Medulla oblongata (tissue), 1 donor: ENCODE results near the gene SLC35C1.

Experiments
- DNase-seq: peaks from one replicate; pipeline ENCODE4 v3.0.0-alpha.2; 2015; ENCODE audit errors: extremely low spot score

The SLC35C1 gene

DNA sequence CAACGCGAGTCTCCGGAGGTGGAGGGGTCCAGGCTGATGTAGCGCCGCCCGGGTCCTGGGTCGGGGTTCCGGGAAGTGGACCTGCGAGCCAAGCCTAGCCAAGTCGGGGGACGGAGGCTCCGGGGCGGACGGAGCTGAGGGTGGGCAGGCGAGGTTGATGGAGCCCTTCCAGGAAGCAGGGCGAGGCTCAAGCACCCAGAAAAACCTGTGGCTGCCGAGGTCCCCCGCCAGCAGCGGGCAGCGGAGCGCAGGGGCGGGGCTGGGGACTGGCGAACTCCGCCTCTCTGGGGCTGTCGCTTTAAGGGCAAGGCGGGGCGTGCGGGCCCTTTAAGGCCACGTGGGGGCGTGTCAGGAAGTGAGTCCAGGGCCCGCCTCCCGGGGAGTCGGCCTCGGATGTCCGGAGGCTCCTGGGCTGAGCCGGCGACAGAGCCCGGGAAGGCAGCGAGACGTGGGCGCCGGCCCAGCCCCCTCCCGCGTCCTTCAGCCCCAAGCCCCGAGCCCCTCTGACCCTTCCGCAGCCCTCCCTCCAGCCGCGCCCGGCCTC is at the start of gene SLC35C1:
Gene SLC35C1 (plus strand): TSS at position 389 of the 544 bp plus-strand sequence. CDS start 653 bp downstream, outside the sequence.
- DNase-seq = peak; percentile 98

- no peak for DNase-seq
Measured at GRCh38 chr11:45755281-45755859, 49.6 kb upstream of the SLC35C1 start.

DNA sequence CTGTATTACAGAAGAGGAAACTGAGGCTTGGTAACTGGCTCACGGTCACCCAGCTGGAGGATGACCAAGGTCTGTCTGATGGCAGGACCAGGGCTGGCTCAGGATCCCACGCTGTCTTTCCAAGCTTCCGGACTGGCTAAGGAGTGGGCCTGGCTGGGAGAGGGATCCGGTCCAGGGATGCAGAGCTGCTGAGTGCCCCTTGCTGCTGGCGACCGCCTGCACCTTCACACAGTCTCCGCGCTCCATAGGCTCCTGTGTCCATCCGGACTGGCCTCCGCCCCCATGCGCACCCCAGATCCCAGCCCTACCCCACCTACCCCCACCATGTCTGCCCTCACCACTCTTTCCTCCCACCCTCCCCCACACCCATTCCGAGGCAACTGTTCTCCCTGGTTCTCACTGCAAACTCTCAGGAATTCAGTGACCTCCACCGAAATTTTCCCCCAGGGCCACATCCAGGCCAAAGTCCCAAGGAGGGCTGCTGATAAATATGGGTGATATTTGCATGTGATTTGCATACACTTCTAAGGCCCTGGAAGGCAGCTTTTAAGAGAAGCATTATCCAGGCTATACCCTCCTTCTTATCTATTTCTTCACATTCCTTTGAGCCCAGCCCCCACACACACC is 48.5 kb upstream of the SLC35C1 start:
- no peak for DNase-seq

- DNase-seq = no peak
Measured at GRCh38 chr11:45757672-45758071, 47.3 kb upstream of the SLC35C1 start.

GRCh38 chr11:45761659-45762058 is 43.3 kb upstream of the SLC35C1 start:
- DNase-seq = no peak

DNA sequence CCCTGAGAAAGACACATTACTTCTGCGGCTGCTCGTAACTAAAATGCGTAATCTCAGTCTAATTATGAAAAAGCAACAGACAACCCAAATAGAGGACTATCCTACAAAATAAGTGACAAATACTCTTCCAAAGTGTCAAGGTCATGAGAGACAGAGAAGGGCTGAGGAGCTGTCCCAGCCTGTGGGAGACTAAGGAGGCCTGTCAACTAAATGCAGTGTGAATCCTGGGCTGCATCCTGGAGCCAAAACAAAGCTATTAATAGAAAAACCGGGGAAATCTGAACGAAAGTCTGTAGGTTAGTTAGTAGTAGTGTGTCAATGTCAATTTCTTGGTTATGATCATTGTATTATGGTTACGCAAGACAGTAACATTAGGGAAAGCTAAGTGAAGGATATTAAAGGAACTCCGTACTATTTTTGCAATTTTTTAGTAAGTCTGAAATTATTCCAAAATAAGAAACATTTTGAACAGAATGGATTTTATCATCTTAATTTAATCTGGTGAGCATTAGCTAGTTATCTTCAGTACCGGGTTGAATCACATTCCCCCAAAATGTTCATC is 39.8 kb upstream of the SLC35C1 start:
- no peak for DNase-seq

- no peak for DNase-seq
Measured at GRCh38 chr11:45765836-45766235, 39.1 kb upstream of the SLC35C1 start.

DNA sequence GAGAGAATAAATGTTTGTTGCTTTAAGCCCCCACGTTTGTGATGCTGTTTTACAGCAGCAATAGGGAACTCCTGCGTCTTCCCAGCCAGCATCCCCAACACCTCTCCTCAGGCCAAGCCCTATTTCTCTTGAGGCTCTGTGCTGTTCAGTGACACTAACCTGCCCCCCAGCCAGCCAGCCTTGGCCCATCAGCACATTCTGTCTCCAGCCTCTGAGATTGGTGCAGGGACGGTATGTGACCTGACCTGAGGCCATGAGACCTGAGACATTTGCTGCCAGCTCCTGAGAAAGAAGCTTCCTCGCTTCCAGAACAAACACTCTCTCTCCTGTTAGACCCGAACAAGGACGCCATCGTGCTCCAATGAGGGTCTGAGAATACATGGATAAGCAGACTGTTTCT is 38.5 kb upstream of the SLC35C1 start:
- no peak for DNase-seq

DNA sequence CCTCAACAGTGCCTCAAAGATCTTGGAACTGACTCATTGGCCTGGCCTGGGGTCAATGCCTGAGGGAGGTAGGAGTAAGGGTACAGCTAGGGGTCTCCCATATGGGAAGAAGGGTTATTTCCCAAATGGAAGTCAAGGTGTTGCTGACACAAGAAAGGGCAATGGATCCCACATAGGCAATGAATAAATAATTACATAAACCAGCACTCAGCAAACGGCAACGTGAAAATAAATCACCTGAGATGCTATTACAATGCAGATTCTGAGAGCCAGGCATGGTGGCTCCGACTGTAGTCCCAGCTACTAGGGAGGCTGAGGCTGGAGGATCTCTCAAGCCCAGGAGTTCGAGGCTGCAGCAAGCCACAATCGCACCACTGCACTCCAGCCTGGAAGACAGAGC is 36.5 kb upstream of the SLC35C1 start:
- no peak for DNase-seq

GRCh38 chr11:45769960-45770359 is 35.0 kb upstream of the SLC35C1 start:
- no peak for DNase-seq

DNA sequence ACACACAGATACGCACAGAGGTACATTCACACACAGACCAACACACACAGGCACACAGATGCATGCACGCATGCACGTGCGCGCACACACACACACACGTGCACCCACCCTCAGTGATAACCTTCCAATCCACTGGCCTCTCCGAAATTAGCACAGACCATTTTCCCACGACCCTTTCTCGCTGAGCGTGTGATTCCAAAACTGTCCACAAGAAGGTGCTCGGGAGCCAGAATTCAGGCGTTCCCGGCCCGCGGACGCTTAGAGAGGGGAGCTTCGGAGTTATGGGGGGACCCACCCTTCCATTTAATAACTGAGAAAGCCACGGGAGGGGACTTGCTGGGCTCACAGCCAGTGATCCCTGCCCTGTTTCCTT is 33.8 kb upstream of the SLC35C1 start:
- DNase-seq = peak; percentile 75

DNA sequence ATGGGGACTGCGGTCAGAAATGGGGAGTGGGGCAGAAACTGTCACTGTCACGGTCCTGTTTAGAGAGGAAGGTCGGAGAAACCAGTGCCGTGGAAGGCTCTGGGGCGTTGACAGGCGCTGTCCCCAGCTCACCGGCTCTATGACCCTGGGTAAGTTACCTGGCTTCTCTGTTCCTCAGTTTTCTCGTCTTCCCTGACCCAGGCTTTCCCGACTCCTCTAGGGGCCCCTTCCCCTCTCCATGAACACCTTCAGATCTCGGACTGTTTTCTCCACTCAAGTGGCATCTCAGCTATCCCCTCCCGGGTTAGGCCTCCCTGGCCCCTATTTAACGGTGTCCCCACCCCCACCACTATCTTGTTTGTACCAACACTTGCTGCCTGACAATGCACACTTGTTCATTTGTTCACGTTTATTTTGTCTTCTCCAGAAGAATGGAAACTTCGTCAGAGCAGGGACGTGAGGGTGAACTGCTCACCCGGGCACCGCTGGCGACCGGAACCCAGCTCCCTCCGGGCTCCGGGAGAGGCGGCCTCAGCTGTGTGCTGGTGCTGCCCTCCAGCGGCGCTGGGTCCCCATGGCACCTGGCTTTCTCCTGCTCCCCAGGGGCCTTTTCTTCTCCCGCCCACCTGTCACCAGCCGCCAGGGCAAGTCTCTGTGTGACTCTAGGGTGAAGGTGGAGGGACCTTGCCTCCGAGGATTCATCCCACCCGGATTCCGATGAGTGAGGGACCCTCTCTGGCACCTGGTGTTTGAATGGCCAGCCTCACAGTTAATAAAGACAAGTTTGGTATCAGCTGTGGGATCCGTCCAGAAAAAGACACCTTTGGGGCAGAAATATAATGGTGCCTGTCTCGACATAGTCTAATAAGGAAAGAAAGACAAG is 33.1 kb upstream of the SLC35C1 start:
- peak; percentile 85 for DNase-seq

- no peak for DNase-seq
Measured at GRCh38 chr11:45772449-45772774, 32.5 kb upstream of the SLC35C1 start.

GRCh38 chr11:45772986-45773785 is 31.8 kb upstream of the SLC35C1 start:
- DNase-seq = no peak

DNA sequence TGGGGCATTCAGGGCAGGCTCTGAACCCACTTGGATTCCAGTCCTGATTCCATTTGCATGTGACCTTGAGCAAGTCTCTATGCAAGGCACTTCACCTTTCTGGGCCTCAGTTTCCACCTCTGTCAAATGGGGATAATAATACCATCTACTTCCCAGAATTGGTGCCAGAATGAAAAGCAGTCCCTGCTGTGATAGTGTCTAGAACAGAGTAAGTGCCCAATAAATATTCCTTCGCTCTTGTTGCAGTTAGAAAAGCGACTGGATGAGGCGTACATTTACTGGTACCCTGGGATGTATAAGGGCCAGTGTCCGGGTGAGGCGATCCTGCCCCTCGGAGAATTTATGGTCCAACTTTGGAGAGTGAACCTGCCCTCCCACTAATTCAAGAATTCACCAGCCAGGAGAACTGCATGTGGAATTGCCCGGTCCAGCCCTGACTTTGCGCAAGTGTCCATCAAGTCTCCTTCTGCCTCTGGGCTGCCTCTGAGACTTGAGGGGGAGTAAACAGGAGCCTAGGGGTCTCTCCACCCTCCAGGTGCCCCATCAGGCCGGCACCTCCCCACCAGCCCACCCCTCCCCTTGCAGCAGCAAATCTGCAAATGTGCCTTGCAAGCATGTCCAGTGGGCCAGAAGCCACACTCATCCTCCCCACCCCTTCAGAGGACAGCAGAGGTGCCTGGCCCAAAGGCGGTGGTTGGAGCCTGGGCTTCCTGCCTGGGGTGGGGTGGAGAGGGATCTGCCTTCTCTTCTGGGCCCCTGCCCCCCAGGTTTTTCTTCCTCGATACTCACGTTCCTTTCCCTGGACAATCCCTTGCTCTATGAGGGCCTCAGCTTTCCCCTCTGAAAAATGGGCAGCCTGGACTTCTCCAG is 30.9 kb upstream of the SLC35C1 start:
- no peak for DNase-seq

DNA sequence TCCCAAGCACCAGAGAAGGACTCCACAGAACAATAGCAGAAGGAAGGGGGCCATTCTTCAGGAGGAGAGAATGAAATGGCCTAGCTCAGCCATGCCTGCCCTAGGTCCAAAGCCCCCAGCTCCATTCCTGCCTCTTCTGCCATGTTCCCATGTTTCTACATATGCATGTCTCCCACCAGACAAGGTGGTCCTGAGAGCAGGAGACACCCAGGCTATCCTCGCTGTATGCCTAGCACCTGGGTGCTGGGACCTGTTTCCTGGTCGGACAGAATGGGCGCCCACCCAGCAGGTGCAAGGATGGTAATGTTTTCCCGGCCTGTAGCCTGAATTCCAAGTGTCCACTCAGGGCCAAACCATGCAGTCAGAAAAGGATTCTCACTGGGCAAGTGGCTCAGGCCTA is 30.2 kb upstream of the SLC35C1 start:
- no peak for DNase-seq

- DNase-seq = no peak
Measured at GRCh38 chr11:45777127-45777969, 27.6 kb upstream of the SLC35C1 start.

DNA sequence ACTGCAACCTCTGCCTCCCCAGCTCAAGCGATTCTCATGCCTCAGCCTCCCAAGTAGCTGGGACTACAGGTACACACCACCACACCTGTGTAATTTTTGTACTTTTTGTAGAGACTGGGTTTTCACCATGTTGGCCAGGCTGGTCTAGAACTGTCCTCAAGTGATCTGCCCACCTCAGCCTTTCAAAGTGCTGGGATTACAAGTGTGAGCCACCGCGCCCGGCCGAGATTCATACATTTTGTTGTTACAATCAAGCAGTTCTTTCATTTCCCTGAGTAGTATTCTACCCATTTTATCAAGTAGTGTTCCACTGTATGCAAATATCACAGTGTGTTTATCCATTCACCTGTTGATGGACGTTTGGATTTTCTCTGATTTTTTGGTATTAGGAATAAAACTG is 26.6 kb upstream of the SLC35C1 start:
- no peak for DNase-seq

DNA sequence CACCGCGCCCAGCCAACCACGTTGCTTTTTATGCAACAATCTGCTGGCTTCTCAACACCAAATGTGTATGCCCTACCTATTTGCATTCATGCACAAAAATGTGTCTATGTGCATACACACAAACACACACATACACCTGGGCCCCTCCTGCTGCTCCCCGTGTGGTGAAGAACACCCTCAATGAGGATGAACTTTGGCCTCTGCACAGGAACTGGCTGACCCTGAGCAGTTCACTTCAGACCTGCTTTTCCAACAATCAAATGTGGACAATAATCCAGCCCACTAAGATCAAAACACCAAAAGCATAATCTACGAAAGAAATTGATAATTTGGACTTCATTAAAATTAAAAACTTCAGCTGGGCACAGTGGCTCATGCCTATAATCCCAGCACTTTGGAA is 25.3 kb upstream of the SLC35C1 start:
- no peak for DNase-seq

GRCh38 chr11:45786272-45786671 is 18.7 kb upstream of the SLC35C1 start:
- no peak for DNase-seq
